HG03342 (cell line): ENCODE data around the gene GMEB2.
"Not testable (repeated sequence)": the region's sequence is repeated elsewhere in the genome, so short reads cannot be mapped to it uniquely, and the experiment has no call there.

Source experiments
- ATAC-seq: cut with Tn5 transposase; IDR thresholded peaks from one replicate; pipeline ENCODE4 v1.9.1; 2021; ENCODE audit warnings: mild to moderate bottlenecking, moderate library complexity; ENCODE audit not compliant: unreplicated experiment

Gene GMEB2

DNA sequence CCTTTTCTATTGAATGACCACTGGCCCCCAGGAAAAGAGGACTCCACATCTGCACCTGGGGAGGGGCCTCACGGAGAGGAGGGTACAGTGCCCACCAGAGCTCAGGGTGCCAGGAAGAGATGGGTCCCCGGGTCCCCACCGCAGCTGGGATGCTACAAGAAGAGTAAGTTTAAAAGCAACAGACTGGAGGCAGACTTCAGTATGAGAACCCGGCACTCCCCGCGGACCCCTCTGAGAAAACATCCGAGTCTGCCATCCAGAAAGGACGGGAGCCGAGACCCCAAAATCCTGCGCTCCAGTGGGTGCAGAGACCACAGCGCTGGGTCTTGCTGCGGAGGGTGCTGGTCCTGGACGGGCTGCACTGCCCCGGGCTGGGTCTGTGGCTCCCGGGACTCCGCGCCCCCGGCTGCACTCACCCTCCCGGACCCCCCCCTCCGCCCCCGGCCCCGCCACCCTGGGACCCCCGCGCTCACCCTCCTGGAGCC, 53.2 kb downstream of the GMEB2 start:
- no peak for ATAC-seq

DNA sequence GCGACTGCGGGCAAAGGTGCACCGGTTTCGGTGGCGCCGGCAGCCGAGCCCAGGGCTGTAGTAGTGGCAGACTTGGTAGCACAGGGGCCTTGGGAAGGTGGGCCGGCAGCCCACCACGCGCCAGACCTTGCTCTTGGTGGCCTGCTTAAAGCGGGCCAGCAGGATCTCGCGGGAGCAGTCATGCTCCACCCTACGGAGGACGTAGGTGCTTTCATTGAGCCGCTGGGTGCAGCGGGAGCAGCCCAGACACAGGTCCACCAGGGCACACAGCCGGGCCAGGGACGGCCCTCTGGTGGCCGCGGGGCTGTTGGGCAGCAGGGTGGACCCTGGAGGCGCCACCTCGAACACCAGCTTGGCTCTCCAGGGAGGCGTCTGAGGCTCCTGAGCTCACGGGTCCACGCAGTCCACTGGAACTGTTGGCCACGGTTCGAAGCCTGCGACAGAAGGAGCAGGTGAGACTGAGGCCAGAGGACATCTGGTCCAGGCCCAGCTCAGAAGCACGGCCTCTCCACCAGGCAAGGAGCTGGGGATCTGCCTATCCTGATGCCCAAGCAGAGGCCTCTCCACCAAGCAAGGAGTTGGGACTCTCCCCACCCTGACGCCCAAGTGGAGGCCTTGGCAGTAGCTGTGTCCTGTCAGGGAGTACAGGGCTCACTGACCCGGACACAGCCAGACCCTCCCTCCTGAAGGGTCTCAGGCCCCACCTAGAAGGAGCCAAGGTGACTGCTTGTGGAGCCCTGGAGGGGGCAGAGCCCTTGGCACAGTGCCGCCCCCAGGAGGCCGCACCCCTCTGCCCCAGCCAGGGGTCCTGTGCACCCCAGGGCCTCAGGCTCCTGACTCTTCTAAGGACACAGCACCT, 53.9 kb downstream of the GMEB2 start:
- ATAC-seq, result no peak

DNA sequence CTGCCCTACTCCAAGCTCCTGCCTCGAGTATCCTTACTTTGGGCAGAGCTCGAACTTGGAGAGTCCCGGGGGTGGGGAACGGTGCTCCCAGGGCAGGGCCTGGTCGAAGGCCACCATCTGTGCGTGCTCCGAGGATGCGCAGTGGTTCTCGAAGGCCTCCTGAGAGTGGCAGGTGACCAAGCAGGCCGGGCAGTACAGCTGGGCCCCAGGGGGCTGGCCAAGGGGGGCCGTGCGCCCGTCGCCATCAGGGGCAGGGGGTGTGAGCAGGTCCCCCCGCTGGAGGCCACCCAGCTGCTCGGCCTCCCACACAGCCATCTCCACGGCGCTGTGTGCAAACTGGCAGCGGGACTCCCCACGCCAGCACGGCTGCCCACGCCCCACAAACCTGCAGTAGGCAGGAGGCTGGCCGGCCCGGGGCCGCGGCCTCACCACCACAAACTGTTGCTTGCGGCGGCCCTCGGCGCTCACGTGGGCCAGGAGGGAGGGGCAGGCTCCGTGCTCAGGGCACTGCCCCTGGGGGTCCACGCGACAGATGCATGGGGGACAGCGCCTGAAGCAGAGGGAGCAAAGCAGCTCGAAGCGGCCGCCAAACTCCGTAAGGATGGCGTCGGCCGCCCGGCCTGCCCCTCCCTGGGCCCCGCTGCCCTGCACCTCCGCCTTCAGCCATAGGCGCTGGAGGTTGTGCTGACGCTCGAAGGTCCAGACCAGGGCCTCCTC, 54.7 kb downstream of the GMEB2 start:
- ATAC-seq, result no peak

DNA sequence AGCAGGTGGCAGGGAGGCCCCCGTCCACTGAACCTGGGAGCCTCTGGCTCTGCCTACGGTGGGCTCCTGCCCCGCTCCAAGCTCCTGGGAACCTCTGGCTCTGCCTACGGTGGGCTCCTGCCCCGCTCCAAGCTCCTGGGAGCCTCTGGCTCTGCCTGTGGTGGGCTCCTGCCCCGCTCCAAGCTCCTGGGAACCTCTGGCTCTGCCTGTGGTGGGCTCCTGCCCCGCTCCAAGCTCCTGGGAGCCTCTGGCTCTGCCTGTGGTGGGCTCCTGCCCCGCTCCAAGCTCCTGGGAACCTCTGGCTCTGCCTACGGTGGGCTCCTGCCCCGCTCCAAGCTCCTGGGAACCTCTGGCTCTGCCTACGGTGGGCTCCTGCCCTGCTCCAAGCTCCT, 55.8 kb downstream of the GMEB2 start:
- ATAC-seq, result not testable (repeated sequence)

DNA sequence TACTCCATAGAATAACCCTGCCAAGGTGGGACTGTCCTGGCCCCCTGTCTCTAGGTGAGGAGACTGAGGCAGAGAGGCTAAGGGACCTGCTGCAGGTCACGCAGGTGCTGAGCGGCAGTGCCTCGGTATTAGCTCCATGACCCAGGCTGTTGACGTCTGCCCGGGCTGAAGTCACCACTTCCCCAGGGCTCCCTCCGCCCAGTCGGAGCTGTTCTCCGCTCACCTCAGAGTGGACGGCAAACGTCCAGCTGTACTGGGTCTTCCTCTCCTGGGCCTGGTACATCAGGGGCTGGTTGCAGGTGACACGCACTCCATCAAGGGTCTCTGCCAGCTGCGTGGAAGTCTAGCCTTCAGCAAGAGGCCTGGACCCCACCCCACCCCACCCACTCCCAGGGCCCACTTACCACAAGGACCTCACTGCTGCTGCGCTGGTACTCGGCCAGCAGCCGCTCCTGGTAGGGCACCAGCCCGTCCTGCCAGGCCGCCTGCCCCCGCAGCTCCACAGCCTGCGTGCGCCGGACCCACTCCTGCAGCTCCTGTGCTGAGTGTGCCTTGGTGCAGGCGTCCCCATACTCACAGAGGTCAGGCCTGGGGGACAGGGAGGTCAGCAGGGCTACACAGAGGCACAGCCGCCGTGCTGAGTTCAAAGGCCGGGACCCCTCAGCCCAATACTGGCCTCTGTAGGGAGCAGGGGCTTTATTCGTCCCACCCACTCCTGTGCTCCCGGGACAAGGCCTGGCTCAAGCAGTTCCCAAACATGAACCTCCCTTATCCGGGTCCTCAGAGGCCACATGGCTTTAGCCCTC, 56.4 kb downstream of the GMEB2 start:
- no peak for ATAC-seq

DNA sequence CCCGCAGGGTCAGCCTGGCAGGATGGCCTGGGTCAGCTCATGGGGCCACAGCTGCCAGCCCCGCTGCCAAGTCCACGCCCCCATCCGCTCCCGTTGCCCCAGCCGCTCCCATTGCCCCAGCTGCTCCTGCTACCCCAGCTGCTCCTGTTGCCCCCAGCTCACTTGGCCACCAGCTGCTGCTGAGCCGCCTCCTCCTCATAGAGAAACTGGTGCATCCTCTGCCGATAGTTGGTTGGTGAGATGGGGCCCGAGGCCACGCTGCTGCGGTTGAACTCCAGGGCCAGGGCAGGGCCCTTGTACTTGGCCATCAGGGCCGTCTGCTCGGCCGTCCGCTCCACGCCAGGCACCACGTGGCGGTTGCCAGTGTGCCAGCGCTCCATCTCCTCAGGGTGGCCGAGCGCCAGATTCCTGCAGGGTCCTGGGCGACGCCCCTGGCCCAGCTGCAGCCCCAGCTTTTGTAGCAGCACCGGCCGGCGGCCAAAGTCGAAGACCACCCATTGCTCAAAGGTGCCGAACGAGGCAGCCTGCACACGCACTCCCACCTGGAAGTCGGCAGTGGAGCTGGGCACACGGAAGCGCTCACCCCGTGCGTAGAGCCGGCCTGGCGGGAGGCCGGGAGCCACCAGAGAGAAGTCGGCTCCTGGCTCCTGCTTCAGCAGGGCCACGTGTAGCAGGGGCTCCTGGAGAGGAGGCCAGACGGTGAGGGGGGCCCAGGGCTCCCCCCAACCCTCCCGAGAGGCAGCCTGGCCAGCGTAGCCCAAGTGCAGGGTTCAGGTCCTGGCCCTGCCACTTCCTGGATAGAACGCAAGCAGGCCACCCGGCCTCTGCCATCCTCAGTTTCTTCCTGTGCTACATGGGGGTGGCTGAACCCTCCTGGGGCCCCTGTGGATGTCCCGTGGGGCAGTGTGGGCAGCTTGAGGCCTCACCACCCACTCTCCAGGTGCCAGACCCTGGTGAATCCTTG, 57.6 kb downstream of the GMEB2 start:
- ATAC-seq, result no peak

DNA sequence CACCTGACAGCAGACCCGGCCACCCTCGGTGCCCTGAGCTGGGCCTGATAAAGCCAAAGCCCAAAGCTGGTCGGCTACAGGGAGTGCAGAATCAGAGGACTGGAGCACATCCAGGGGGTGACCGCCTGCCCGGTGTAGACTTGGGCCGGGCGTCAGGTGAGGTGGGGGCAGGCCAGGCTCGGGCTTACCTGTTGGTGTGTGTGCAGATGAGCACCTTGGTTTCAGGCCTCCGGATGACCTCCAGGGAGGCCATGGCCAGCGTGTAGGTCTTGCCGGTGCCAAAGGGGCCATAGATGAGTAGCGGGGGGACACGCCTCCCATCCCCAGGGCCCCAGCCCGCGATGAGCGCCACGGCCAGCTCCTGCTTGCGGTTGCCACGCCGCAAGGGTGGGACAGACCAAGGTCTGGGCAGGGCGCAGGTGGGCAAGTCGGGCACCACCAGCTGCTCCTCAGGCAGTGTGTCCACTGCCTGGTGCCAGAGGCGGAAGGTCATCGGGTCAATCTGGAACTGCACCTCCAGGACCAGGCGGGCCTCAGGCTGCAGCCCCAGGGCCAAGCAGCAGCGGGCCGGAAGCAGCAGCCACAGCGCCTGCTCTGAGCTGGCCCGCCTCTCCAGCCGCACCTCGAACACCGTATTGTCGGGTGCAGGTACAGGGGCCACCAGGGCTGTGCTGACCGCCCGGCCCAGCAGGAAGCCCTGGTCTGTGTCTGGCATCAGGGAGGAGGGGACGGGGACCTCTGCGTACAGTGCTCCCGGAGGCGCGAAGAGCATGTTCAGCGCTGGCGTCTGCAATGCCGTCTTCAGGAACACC, 58.5 kb downstream of the GMEB2 start:
- no peak for ATAC-seq

DNA sequence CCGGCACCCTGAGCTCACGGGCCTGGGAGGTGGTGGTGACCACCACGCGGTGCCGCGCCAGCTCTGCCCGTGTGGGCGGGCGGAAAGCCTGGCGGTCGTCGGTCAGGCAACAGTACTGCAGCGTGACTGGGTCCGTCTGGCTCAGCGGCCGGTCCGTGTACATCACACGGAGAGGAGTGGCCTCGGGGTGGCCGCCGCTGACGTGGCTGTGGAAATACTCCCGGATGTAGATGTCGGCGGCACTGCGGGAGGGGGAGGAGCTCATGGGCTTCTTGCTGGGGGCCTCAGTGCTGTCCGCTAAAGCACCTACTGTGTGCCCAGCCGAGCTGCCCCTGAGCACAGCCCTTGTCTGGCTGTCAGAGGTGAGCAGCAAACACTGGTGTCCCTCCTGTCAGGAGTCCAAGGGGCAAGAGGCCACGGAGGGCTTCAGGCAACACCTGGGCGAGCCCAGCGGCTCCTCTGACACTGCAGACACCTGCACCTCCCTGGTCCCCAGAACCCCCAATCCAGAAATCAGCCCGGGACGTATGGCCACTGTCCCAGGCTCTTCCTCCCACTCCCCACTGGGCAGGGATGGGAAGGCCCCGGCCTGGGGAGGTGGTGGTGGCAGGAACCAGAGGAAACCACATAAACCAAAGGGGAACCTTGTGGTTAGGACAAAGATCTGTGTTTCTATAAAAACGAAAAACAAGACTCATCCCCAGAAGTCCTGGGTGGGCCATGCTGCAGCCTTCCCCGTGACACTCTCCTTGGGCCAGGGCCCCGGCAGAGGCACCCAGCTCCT, 59.3 kb downstream of the GMEB2 start:
- ATAC-seq, result peak; percentile 59

DNA sequence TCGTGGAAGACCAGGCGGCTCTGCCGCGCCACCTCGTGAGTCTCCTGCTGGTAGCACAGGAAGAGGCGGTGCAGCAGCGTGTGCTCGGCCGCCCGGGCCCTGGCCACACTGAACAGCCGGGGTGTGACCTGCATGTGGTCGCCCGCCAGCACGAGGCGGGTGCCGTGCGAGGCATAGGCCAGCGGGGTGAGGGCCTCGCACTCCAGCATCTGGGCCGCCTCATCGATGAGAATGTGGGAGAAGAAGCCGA, 59.8 kb downstream of the GMEB2 start:
- ATAC-seq, result no peak

DNA sequence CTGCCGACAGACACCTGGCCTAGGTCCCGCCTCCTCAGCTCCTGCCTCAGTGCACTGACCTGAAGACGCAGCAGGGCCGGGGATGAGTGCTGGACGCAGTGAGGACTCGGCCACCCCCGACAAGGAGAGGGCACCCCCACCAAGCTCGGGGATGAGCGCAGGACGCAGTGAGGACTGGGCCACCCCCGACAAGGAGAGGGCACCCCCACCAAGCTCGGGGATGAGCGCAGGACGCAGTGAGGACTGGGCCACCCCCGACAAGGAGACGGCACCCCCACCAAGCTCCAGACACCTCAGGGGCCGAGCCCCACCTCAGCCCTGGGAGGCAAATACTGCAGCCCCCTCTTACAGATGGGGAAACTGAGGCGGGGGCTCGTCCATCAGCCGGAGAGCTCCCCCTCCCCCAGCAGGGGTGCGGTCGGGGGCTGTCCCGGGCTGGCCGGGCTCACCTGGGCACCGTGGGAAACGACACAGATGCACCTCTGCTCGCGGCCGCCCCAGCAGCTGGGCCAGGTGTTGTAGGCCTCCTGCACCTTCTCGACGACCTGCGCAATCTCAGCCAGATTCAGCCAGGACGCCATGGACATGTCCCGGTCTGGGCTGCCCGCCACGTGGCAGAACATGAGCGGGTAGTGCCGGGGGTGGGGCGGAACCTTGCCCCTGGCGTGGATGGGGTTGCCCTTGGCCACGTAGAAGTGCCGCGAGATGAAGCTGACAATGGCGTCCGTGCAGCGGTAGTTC, 60.3 kb downstream of the GMEB2 start:
- ATAC-seq, result no peak

DNA sequence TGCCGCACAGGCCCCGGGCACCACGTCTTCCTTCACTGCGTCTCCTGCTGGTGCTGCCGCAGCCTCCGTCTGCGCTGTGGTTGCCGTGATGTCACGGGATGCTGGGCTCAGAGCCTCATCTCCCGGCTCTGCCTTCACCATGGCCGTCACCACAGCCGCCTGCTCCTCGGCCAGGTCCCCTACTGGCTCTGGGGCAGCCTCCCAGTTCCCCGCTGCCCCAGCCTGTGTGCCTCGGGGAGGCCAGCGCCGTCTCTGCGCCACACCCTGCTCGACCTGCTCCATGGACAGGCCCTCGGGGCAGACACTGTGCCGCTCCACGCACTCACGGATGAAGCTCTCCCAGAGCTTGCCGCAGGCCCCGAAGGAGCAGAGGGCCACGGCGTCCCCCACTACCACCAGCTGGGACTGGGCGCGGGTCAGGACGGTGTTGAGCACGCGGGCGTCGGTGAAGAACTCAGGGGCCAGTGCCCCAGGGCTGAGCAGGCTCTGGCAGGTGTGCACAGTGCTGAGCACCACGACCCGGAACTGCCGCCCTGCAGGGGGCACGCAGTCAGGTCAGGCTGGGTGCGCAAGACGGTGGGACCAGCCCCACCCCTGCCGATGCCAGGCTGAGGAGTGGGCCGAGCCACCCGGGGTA, 61.1 kb downstream of the GMEB2 start:
- ATAC-seq, result no peak

DNA sequence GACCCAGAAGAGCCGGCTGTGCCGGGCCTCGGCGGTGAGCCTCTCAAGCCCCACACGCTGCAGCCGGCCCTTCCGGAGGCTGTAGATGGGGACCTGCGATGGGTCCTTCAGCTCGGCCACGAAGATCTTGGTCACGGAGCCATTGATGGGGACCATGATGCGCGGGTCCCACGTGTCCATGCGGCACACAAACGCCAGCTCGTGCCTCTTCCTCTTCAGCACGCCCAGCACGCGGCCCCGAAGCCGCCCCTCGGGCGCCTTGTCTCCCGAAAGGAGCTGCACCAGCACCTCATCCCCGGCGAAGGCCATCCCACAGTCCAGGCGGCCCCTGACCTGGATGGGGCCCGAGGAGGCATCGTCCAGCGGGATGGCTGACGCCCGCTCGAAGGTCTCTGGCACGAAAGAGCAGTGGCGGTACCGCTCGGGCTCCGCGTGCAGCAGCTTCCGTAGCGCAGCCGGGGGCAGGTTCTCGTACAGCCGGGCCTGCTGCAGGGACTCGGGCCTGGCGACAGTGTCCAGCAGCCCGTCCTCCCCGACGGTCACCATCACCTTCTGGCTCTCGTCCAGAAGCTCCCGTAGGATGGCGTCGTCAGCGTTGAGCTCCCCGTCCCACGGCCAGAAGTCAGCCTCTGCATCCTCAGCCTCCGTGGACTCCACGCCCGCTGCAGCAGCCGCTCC, 61.7 kb downstream of the GMEB2 start:
- ATAC-seq, result no peak

DNA sequence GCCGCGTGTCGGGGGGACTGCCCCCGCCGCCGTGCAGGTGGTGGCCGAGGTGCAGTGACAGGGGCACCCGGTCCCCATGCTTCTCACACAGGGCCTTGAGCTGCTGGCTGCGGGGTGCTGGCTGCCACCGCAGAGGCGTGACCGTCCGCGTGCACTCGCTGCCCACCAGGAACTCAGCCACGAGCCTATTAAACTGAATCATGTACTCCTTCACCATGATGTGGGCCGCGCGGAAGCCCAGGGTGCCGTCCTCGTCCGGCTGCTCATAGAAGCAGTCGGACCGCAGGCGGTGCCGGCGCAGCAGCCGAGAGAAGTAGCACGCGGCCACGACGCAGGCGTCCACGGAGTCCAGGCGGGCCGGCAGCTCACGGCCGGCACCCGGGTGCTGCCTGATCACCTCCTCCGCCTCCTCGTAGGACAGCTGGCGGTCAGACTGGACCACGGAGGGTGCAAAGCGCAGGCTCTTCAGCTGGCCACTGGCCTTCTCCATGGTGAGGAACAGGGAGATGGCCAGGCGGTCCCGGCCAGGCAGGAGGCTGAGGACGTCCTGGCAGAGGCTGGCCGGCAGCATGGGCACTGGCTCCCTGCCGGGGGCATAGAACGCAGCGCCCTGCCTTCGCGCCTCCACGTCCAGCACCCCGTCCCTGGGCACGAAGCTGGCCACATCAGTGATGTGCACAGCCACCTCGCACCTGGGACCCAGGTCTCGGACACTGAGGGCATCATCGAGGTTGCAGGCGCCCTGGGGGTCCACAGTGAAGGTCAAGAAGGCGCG, 62.7 kb downstream of the GMEB2 start:
- no peak for ATAC-seq

DNA sequence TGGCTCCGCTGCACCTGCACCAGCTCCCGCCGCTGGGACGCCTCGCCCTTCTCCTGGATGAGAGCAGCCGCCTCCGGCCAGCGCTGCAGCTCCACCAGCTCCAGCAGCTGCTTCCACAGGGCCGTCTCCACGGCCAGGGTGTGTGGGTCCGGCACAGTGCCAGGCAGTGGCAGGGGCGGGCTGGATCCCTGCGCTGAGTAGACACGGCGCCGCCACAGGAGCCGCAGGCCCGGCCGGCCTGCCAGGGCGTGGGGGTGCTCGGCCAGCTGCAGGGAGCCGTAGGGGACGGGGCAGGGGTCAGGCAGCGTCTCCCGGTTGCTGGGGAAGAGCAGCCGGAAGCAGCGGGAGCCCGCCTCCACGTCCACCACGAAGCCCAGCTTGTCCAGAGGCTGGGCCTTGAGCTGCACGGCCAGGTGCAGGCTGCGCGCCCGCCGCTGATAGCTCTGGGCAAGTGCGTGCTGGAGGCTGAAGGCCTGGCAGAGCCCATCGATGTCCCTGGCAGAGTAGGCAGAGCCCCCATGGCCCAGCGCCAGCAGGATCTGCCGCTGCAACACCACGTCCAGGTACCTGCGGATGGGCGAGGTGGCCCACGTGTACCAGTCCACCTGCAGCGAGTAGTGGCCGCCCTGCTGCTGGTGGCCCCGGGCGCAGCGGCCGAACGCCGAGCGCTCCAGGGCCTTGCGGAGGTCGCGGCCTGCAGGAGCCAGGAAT, 63.5 kb downstream of the GMEB2 start:
- no peak for ATAC-seq

DNA sequence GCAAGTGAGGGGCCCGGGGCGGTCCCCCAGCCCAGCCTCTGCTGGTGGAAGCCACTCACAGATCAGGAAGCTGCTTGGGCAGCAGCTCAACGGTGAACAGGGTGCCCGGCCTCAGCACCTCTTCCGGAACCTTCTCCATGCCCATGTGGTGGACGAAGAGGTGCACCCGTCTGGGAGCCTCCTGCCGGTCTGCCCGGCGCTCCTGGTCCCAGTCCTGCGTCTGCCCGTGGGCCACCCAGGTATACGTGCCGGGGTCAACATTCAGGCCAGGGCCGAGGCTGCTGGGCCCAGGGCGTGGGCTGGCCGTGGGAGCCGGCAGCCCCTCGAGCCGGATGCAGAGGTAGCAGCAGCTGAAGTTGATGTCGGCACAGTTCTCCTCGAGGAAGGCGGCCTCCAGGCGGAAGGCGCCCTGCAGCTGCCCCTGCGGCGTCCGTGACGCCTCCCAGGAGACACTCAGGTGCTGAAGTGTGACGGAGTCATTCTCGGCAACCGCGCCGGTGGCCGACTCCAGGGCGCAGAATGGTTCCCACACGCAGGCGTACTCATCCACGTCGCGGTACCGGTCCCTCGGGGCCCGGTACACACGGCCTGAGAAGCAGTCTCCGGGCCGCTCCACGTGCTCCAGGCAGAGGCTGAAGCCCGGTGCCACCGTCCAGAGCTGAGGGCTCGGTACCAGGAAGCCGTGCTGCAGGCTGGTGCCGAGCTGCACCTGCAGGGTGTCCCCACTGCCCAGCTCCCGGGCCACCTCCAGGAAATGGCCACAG, 64.3 kb downstream of the GMEB2 start:
- ATAC-seq, result no peak
